HG02642 (cell line): ENCODE results near the gene C4orf46.
A peak's percentile ranks its signal among the peaks of the same experiment; 100 is the strongest.

Source experiments
- ATAC-seq: cut with Tn5 transposase; IDR thresholded peaks from one replicate; pipeline ENCODE4 v1.9.1; 2021; ENCODE audit warnings: mild to moderate bottlenecking; ENCODE audit not compliant: unreplicated experiment, poor library complexity

Gene C4orf46

DNA sequence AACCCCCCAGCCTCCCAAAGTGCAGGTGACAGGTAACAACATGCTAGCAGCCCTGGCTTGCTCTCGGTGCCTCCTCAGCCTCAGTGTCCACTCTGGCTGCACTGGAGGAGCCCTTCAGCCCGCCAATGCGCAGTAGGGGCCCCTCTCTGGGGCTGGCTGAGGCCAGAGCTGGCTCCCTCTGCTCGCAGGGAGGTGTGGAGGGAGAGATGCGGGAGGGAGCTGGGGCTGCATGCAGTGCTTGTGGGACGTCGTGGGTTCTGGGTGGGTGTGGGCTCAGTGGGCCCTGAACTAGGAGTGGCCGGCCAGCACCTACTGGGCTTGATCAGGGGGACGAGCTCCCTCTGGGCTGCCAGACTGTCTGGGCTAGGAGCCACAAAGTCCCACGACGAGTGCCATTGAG is 14.4 kb downstream of the C4orf46 start:
- no peak for ATAC-seq

DNA sequence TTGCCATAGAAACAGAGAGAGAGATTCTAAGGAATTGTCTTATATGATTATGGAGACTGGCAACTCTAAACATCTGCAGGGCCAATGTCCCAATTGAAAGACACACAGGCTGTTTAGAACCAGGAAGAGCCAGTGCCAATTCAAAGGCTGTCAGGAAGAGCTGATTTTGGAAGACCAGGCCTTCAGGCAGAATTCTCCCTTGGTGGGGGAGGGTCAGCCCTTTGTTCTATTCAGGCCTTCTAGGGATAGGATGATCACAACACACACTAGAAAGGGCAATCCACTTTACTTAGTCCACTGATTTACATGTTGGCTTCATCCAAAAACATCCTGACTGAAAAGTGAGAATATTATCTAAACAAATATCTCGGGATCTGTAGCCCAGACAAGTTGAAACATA is 15.2 kb downstream of the C4orf46 start:
- ATAC-seq = no peak

DNA sequence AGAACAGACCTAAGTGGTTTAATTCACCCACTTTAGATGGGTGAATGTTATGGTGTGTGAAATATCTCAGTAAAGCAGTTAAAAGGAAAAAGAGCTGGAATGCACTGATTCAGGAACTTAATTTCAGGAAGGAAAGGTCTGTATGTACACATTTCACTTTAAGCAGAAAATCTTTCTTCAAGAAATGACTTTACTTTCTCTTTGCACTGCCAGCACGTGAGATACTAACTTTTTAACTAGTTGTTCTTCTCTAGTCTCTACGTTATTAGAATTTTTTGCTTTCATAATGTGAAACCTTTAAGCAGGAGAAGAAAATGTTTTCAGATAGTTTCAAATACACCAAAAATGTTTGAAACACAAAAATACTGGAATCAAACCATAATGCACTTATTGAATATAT is 18.8 kb downstream of the C4orf46 start:
- no peak for ATAC-seq

GRCh38 chr4:158649111-158649680 is 22.5 kb downstream of the C4orf46 start:
- ATAC-seq = no peak

GRCh38 chr4:158644760-158645159 is 26.9 kb downstream of the C4orf46 start:
- no peak for ATAC-seq

DNA sequence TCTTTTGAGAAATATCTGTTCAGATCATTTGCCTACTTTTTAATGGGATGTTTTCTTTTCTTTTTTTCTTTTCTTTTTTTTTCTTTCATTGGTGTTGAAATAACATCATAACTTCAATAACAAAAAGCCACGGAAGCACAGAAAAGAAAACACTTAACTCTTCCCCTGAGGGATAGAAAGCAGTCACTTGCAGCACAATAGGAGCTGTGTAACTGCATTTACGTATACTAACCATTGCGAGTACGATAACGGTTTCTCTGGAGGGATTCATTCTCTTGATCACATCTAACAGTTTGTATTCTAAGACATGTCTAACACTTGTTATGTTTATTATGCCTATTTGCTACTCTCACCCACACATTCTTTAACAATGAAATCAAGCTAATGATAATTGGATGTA is 27.3 kb downstream of the C4orf46 start:
- ATAC-seq = no peak

GRCh38 chr4:158636619-158637018 is 35.1 kb downstream of the C4orf46 start:
- ATAC-seq = no peak

DNA sequence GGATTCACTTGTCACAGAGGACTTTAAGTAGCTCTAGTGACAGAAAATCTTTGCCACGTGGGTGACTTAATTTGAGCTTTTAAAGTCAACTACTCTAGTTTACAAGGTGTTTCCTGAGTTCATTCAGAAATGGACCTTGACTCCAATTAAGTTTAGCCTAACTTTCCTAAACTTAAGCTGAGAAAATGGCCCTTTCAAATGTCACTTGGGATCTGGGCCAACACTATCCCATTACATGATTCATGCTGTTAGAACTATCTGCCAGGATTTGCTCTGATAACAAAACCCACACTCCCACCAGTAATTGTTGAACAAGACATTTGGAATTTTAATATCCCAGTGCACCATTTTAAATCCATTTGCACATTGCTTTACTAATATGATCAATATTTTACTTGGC is 40.8 kb downstream of the C4orf46 start:
- ATAC-seq = no peak

DNA sequence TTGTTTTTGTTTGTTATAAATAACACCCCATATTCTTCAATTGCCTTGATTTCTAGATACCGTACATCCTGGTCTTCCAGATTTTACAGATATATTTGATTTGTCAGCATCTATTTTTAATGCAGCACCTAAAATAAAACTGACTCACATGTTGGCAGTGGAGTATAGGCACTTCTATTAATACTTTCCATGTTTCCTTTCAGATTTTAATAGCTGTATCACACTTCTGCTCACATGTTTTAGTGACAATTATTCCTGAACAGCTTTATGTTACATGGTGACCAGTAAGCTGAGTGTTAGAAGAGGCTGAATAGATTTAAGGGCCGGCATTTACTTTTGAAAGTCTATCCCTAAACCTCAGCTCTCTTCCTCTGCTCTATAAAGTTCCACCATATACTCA is 46.1 kb downstream of the C4orf46 start:
- ATAC-seq = no peak

- peak; percentile 92 for ATAC-seq
Measured at GRCh38 chr4:158624889-158625478, 46.7 kb downstream of the C4orf46 start.

- no peak for ATAC-seq
Measured at GRCh38 chr4:158622251-158622650, 49.4 kb downstream of the C4orf46 start.

- ATAC-seq = no peak
Measured at GRCh38 chr4:158621729-158622128, 50.0 kb downstream of the C4orf46 start.

- ATAC-seq = no peak
Measured at GRCh38 chr4:158617956-158618355, 53.7 kb downstream of the C4orf46 start.
